Measurements from ENCODE around the gene TMEM138. TPM values are rescaled to one million over a fixed set of nuclear protein-coding genes. Genes with fewer than 3 reads are reported as not detected.

TMEM138 gene
- total RNA-seq, 1 donor from 2014 or later, result 18.8 TPM

- Mint-ChIP-seq H3K4me1 (ENCODE audit: unreplicated experiment) (no peaks in the 10 kb centered on the region), H3K27ac (ENCODE audit: unreplicated experiment) (no peak overlapping the region), H3K36me3 (ENCODE audit: low read depth, unreplicated experiment) (peaks cover 40% of the 10 kb centered on the region), H3K27me3 (ENCODE audit: unreplicated experiment) (peaks cover 1% of the 10 kb centered on the region), H3K9me3 (ENCODE audit: unreplicated experiment) (peaks cover 7% of the 10 kb centered on the region), H3K4me3 (ENCODE audit: unreplicated experiment) (peak overlapping the region; percentile 29)
- TF ChIP-seq CTCF (IDR thresholded peaks at IDR 0.05; ENCODE audit: unreplicated experiment), result no peak
- DNase-seq (ENCODE audit: low spot score), result no peak
Measured at GRCh38 chr11:61369372-61370348, 7.5 kb downstream of the TMEM138 start.

GRCh38 chr11:61370349-61371005 is 8.3 kb downstream of the TMEM138 start:
- Mint-ChIP-seq H3K4me3 (ENCODE audit: unreplicated experiment) (peak overlapping the region; percentile 19), H3K36me3 (ENCODE audit: low read depth, unreplicated experiment) (peaks cover 44% of the 10 kb centered on the region), H3K27ac (ENCODE audit: unreplicated experiment) (no peak overlapping the region)

GRCh38 chr11:61372659-61373420 is 10.7 kb downstream of the TMEM138 start:
- Mint-ChIP-seq H3K4me1 (ENCODE audit: unreplicated experiment) (no peaks in the 10 kb centered on the region), H3K36me3 (ENCODE audit: low read depth, unreplicated experiment) (peaks cover 49% of the 10 kb centered on the region), H3K4me3 (ENCODE audit: unreplicated experiment) (no peak overlapping the region), H3K27ac (ENCODE audit: unreplicated experiment) (no peak overlapping the region), H3K9me3 (ENCODE audit: unreplicated experiment) (peaks cover 7% of the 10 kb centered on the region), H3K27me3 (ENCODE audit: unreplicated experiment) (peaks cover 1% of the 10 kb centered on the region)
- TF ChIP-seq CTCF (IDR thresholded peaks at IDR 0.05; ENCODE audit: unreplicated experiment), result no peak
- no peak for DNase-seq (ENCODE audit: low spot score)

More at GRCh38 chr11:61370349-61371005, 8.3 kb downstream of the TMEM138 start:
- no peaks in the 10 kb centered on the region for H3K4me1 Mint-ChIP-seq (ENCODE audit: unreplicated experiment)
- no peak for DNase-seq (ENCODE audit: low spot score)
- no peak for TF ChIP-seq CTCF (IDR thresholded peaks at IDR 0.05; ENCODE audit: unreplicated experiment)
- peaks cover 1% of the 10 kb centered on the region for H3K27me3 Mint-ChIP-seq (ENCODE audit: unreplicated experiment)
- peaks cover 7% of the 10 kb centered on the region for H3K9me3 Mint-ChIP-seq (ENCODE audit: unreplicated experiment)

GRCh38 chr11:61375761-61376108 is 13.6 kb downstream of the TMEM138 start:
- H3K27ac Mint-ChIP-seq (ENCODE audit: unreplicated experiment), result no peak overlapping the region
- no peak for DNase-seq (ENCODE audit: low spot score)
- peaks cover 25% of the 10 kb centered on the region for H3K36me3 Mint-ChIP-seq (ENCODE audit: low read depth, unreplicated experiment)
- no peak for TF ChIP-seq CTCF (IDR thresholded peaks at IDR 0.05; ENCODE audit: unreplicated experiment)
- H3K9me3 Mint-ChIP-seq (ENCODE audit: unreplicated experiment), result no peaks in the 10 kb centered on the region
- H3K4me3 Mint-ChIP-seq (ENCODE audit: unreplicated experiment), result no peak overlapping the region
- no peaks in the 10 kb centered on the region for H3K4me1 Mint-ChIP-seq (ENCODE audit: unreplicated experiment)
- H3K27me3 Mint-ChIP-seq (ENCODE audit: unreplicated experiment), result no peaks in the 10 kb centered on the region

Measured in endothelial cell (in vitro differentiated cells).